ENCODE data around the gene PDSS2.

GRCh38 chr6:107369493-107369892, 89.9 kb downstream of the PDSS2 start:
- TF ChIP-seq RAD21 (IDR thresholded peaks at IDR 0.05; ENCODE audit: low read length) (no peak), EP300 (IDR thresholded peaks at IDR 0.05; ENCODE audit: borderline replicate concordance in 1 of 2, low read depth in 1 of 2, low read length in 1 of 2) (no peak), TCF12 (IDR thresholded peaks at IDR 0.05) (no peak), POLR2AphosphoS5 (IDR thresholded peaks at IDR 0.05; ENCODE audit: low read depth, low read length) (no peak), GATA2 (CRISPR knock-in tag; IDR thresholded peaks at IDR 0.05) (no peak), JUND (IDR thresholded peaks at IDR 0.05) (no peak), RFX5 (IDR thresholded peaks at IDR 0.05; ENCODE audit: low read length) (no peak), MXI1 (IDR thresholded peaks at IDR 0.05; ENCODE audit: low read depth, low read length) (no peak), REST (IDR thresholded peaks at IDR 0.05; ENCODE audit: low read depth, low read length) (no peak), NRF1 (IDR thresholded peaks at IDR 0.05; ENCODE audit: low read depth, low read length) (no peak), TAF1 (IDR thresholded peaks at IDR 0.05; ENCODE audit: borderline replicate concordance, low read depth, low read length) (no peak)
- TF ChIP-seq, protein P1, sequence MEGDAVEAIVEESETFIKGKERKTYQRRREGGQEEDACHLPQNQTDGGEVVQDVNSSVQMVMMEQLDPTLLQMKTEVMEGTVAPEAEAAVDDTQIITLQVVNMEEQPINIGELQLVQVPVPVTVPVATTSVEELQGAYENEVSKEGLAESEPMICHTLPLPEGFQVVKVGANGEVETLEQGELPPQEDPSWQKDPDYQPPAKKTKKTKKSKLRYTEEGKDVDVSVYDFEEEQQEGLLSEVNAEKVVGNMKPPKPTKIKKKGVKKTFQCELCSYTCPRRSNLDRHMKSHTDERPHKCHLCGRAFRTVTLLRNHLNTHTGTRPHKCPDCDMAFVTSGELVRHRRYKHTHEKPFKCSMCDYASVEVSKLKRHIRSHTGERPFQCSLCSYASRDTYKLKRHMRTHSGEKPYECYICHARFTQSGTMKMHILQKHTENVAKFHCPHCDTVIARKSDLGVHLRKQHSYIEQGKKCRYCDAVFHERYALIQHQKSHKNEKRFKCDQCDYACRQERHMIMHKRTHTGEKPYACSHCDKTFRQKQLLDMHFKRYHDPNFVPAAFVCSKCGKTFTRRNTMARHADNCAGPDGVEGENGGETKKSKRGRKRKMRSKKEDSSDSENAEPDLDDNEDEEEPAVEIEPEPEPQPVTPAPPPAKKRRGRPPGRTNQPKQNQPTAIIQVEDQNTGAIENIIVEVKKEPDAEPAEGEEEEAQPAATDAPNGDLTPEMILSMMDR (IDR thresholded peaks at IDR 0.05): no peak
- TF ChIP-seq, protein P2, sequence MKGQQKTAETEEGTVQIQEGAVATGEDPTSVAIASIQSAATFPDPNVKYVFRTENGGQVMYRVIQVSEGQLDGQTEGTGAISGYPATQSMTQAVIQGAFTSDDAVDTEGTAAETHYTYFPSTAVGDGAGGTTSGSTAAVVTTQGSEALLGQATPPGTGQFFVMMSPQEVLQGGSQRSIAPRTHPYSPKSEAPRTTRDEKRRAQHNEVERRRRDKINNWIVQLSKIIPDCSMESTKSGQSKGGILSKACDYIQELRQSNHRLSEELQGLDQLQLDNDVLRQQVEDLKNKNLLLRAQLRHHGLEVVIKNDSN (IDR thresholded peaks at IDR 0.05; ENCODE audit: borderline replicate concordance, low read depth): no peak
